NCI-H2196 (cell line): Measurements from ENCODE around the gene UEVLD.

ENCODE experiments used
- DNase-seq: peaks from one replicate; lab custom pipeline; 2025; ENCODE audit not compliant: unreplicated experiment; lab: John Stamatoyannopoulos, UW

UEVLD gene

DNA sequence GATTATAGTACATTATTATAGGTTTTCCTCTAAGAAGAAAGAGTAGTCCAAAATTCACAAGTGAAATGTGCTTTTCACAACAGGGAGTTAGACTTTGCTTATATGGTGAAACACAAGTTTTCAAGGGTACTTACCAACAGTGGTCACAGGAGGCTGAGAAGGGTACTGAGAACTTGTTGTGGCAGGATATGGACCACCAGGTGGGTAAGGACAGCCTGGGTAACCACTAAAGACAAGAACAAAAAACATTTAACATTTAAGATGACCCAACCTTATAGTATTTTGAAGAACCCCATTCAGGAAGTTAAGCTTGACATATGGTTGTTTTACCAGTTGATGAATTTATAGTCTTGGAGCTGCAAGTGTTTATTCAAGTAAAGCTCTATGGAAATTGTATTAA, 86.2 kb downstream of the UEVLD start:
- no peak for DNase-seq

GRCh38 chr11:18501629-18502028, 86.9 kb downstream of the UEVLD start:
- DNase-seq: no peak

DNA sequence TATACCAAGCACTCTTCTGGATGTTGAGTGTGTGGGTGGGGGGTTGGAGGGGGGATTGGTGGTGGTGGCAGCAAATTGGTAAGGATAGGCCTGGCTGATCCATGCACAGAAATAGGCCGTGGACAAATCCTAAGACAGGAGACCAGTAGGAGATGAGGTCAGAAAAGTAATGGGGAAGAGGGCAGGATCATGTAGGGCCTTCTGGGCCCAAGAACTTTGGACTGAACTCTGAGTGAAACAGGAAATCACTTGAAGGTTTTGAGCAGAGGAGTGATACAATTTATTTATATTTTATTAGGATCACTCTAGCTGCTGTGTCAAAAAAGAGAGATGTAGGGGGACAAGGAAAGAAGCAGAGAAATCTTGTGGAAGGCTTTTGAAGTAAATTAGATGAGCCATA, 90.5 kb downstream of the UEVLD start:
- DNase-seq: no peak

GRCh38 chr11:18495703-18496102, 92.8 kb downstream of the UEVLD start:
- DNase-seq: no peak

DNA sequence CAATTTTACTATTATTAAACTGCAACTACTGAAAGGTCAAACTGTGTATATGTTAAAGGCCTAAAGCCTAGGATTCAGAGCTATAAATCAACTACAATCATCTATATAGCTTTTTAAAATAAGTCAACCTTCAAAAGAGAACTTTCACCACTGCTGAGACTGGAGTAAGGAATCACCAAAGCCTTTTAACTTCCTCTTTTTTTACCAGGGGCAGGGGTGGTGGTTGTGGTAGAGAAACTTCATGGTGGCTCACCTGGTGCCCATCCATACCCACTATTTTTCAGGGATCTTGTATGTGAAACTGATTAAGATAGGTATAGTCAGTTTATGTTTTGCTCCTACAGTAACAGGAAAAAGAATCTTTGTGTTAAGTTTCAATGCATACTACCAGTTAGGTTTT, 93.3 kb downstream of the UEVLD start:
- no peak for DNase-seq

- peak; percentile 29 for DNase-seq
These were observed 95.2 kb downstream of the UEVLD start for GRCh38 chr11:18493310-18493709.

GRCh38 chr11:18492888-18493287, 95.6 kb downstream of the UEVLD start:
- DNase-seq: peak; percentile 29

- DNase-seq: no peak
These were observed 96.6 kb downstream of the UEVLD start for GRCh38 chr11:18491924-18492323.

GRCh38 chr11:18490736-18491485, 97.6 kb downstream of the UEVLD start:
- DNase-seq: no peak

GRCh38 chr11:18490319-18490718, 98.2 kb downstream of the UEVLD start:
- no peak for DNase-seq

GRCh38 chr11:18485913-18486528, 102.5 kb downstream of the UEVLD start:
- DNase-seq: no peak
